Measurements from ENCODE around the gene C1orf21. TPM values are rescaled to one million over a fixed set of nuclear protein-coding genes. Genes with fewer than 3 reads are reported as not detected.

Gene C1orf21
- total RNA-seq, 1 experiment from 2014 or later, result 0.15 TPM

GRCh38 chr1:184614667-184615066 lies 227.8 kb downstream of the C1orf21 start:
- ChIA-PET CTCF (no interaction called here), POLR2A (no interaction called here)
- no TSS peak for BruUV-seq (replicated peaks)
- Histone ChIP-seq H3K27ac (ENCODE audit: low read length) (no peak overlapping the region), H3K4me1 (ENCODE audit: control insufficient read depth, insufficient read depth, low read length) (no peaks in the 10 kb centered on the region), H3K4me3 (ENCODE audit: low read depth in 2 of 2, low read length in 2 of 2) (no peak overlapping the region), H3K9me3 (ENCODE audit: control insufficient read depth, insufficient read depth, low read depth, low read length) (no peaks in the 10 kb centered on the region), H3K27me3 (ENCODE audit: control insufficient read depth, insufficient read depth, low read length) (no peaks in the 10 kb centered on the region), H3K36me3 (ENCODE audit: control insufficient read depth, insufficient read depth, low read length) (no peaks in the 10 kb centered on the region)
- DNase-seq (ENCODE audit: low read depth, low spot score) (no peak), ATAC-seq (no peak)
- no peak for TF ChIP-seq TCF7L2 (IDR thresholded peaks at IDR 0.05; ENCODE audit: low read depth, low read length)
- no peak for TF ChIP-seq CTCF (IDR thresholded peaks at IDR 0.05)
- no peak for TF ChIP-seq POLR2AphosphoS5 (IDR thresholded peaks at IDR 0.05; ENCODE audit: low read depth, low read length)
- TF ChIP-seq, protein P1, sequence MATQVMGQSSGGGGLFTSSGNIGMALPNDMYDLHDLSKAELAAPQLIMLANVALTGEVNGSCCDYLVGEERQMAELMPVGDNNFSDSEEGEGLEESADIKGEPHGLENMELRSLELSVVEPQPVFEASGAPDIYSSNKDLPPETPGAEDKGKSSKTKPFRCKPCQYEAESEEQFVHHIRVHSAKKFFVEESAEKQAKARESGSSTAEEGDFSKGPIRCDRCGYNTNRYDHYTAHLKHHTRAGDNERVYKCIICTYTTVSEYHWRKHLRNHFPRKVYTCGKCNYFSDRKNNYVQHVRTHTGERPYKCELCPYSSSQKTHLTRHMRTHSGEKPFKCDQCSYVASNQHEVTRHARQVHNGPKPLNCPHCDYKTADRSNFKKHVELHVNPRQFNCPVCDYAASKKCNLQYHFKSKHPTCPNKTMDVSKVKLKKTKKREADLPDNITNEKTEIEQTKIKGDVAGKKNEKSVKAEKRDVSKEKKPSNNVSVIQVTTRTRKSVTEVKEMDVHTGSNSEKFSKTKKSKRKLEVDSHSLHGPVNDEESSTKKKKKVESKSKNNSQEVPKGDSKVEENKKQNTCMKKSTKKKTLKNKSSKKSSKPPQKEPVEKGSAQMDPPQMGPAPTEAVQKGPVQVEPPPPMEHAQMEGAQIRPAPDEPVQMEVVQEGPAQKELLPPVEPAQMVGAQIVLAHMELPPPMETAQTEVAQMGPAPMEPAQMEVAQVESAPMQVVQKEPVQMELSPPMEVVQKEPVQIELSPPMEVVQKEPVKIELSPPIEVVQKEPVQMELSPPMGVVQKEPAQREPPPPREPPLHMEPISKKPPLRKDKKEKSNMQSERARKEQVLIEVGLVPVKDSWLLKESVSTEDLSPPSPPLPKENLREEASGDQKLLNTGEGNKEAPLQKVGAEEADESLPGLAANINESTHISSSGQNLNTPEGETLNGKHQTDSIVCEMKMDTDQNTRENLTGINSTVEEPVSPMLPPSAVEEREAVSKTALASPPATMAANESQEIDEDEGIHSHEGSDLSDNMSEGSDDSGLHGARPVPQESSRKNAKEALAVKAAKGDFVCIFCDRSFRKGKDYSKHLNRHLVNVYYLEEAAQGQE (IDR thresholded peaks at IDR 0.05; ENCODE audit: insufficient read depth in 1 of 2, low read depth in 2 of 2, low read length in 1 of 2), result no peak
- no peak for TF ChIP-seq SIN3A (IDR thresholded peaks at IDR 0.05; ENCODE audit: borderline replicate concordance, insufficient read depth, low read depth, low read length)
- intact Hi-C loops (cut with micrococcal nuclease; ENCODE audit: unreplicated experiment), result no loop called here
- in situ Hi-C loops (cut with HindIII; ENCODE audit: low pct_unique_long_range_greater_than_20kb, low sequenced_read_pairs), result no loop called here

DNA sequence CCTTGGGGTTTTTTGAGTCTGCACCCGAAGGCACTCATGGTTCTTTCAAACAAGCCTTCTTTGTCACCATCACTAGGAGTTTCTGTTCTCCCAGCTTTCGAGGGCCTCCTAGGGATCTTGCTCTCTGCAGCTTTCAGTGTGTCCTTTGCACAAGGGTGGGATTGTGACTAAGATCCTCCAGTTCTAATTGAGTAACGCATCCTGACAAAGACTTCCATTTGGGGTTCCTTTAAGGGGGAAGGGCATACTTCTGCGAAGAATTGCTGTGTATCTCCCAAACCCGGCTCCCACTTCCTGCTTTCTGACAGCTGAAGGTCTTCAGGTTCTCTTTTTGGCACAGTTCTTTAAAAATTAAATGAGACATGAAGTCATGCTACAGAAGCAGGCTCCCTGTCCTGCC lies 228.5 kb downstream of the C1orf21 start:
- ATAC-seq (no peak), DNase-seq (ENCODE audit: low read depth, low spot score) (no peak)
- H3K4me1 ChIP-seq (ENCODE audit: control insufficient read depth, insufficient read depth, low read length), result no peaks in the 10 kb centered on the region
- no peak for TF ChIP-seq SIN3A (IDR thresholded peaks at IDR 0.05; ENCODE audit: borderline replicate concordance, insufficient read depth, low read depth, low read length)
- no peak for TF ChIP-seq POLR2AphosphoS5 (IDR thresholded peaks at IDR 0.05; ENCODE audit: low read depth, low read length)
- TF ChIP-seq, protein P1 (IDR thresholded peaks at IDR 0.05; ENCODE audit: insufficient read depth in 1 of 2, low read depth in 2 of 2, low read length in 1 of 2), result no peak
- TF ChIP-seq TCF7L2 (IDR thresholded peaks at IDR 0.05; ENCODE audit: low read depth, low read length), result no peak
- no peak for TF ChIP-seq CTCF (IDR thresholded peaks at IDR 0.05)
- H3K4me3 ChIP-seq (ENCODE audit: low read depth in 2 of 2, low read length in 2 of 2), result no peak overlapping the region
- no peaks in the 10 kb centered on the region for H3K9me3 ChIP-seq (ENCODE audit: control insufficient read depth, insufficient read depth, low read depth, low read length)
- no peak overlapping the region for H3K27ac ChIP-seq (ENCODE audit: low read length)
- CTCF ChIA-PET, result no interaction called here
- no TSS peak for BruUV-seq (replicated peaks)
- intact Hi-C loops (cut with micrococcal nuclease; ENCODE audit: unreplicated experiment) (no loop called here), in situ Hi-C loops (cut with HindIII; ENCODE audit: low pct_unique_long_range_greater_than_20kb, low sequenced_read_pairs) (no loop called here)
- no peaks in the 10 kb centered on the region; the same call in 1 of the 2 replicates for H3K27me3 ChIP-seq (ENCODE audit: control insufficient read depth, insufficient read depth, low read length)
- no peaks in the 10 kb centered on the region for H3K36me3 ChIP-seq (ENCODE audit: control insufficient read depth, insufficient read depth, low read length)
- POLR2A ChIA-PET, result no interaction called here

All from Panc1 (cell line).